Measurements from ENCODE around the gene SMAGP.
"Not testable (repeated sequence)": the region's sequence is repeated elsewhere in the genome, so short reads cannot be mapped to it uniquely, and the experiment has no call there.

Gene SMAGP

GRCh38 chr12:51263341-51263740, 6.9 kb downstream of the SMAGP start:
- no peak overlapping the region for H3K9ac ChIP-seq
- no peaks in the 10 kb centered on the region for H3K79me2 ChIP-seq
- no peaks in the 10 kb centered on the region for H3K4me1 ChIP-seq
- no peaks in the 10 kb centered on the region for H3K27me3 ChIP-seq (ENCODE audit: control insufficient read depth, insufficient read depth, low read length)
- H2AFZ ChIP-seq, result peak overlapping the region; percentile 72
- no peaks in the 10 kb centered on the region for H3K9me3 ChIP-seq (ENCODE audit: control insufficient read depth, low read length)
- H3K4me2 ChIP-seq (ENCODE audit: low read length), result no peak overlapping the region
- H3K36me3 ChIP-seq (ENCODE audit: control insufficient read depth, insufficient read depth, low read length), result no peaks in the 10 kb centered on the region
- no peak overlapping the region for H3K4me3 ChIP-seq (ENCODE audit: low read depth, low read length)
- no peak for TF ChIP-seq CTCF (IDR thresholded peaks at IDR 0.05)
- peak overlapping the region; percentile 42 for H3K27ac ChIP-seq

GRCh38 chr12:51262758-51263177, 7.4 kb downstream of the SMAGP start:
- Histone ChIP-seq H3K36me3 (ENCODE audit: control insufficient read depth, insufficient read depth, low read length) (no peaks in the 10 kb centered on the region), H3K27me3 (ENCODE audit: control insufficient read depth, insufficient read depth, low read length) (no peaks in the 10 kb centered on the region), H3K4me2 (ENCODE audit: low read length) (peak overlapping the region; percentile 33), H3K27ac (peak overlapping the region; percentile 42), H3K79me2 (no peaks in the 10 kb centered on the region), H2AFZ (peak overlapping the region; percentile 72), H3K4me3 (ENCODE audit: low read depth, low read length) (no peak overlapping the region), H3K9ac (no peak overlapping the region), H3K4me1 (no peaks in the 10 kb centered on the region), H3K9me3 (ENCODE audit: control insufficient read depth, low read length) (no peaks in the 10 kb centered on the region)
- peak; percentile 61 for TF ChIP-seq CTCF (IDR thresholded peaks at IDR 0.05)

- H3K27ac ChIP-seq; H3K4me3 ChIP-seq (ENCODE audit: low read depth, low read length); H3K9me3 ChIP-seq (ENCODE audit: control insufficient read depth, low read length); H3K27me3 ChIP-seq (ENCODE audit: control insufficient read depth, insufficient read depth, low read length); H2AFZ ChIP-seq; H3K36me3 ChIP-seq (ENCODE audit: control insufficient read depth, insufficient read depth, low read length); H3K79me2 ChIP-seq; H3K4me1 ChIP-seq; H3K4me2 ChIP-seq (ENCODE audit: low read length); H3K9ac ChIP-seq: not testable (repeated sequence)
Measured at GRCh38 chr12:51259600-51259999, 10.6 kb downstream of the SMAGP start.

- no peak overlapping the region for H3K4me2 ChIP-seq (ENCODE audit: low read length)
Measured at GRCh38 chr12:51254536-51254935, 15.7 kb downstream of the SMAGP start.

GRCh38 chr12:51253276-51253675, 16.9 kb downstream of the SMAGP start:
- H3K9me3 ChIP-seq (ENCODE audit: control insufficient read depth, low read length), result no peaks in the 10 kb centered on the region
- no peak overlapping the region for H3K9ac ChIP-seq
- H3K79me2 ChIP-seq, result no peaks in the 10 kb centered on the region
- no peaks in the 10 kb centered on the region for H3K27me3 ChIP-seq (ENCODE audit: control insufficient read depth, insufficient read depth, low read length)
- no peak overlapping the region for H2AFZ ChIP-seq
- no peak overlapping the region for H3K4me2 ChIP-seq (ENCODE audit: low read length)
- no peaks in the 10 kb centered on the region for H3K4me1 ChIP-seq
- no peak overlapping the region for H3K27ac ChIP-seq
- no peak overlapping the region for H3K4me3 ChIP-seq (ENCODE audit: low read depth, low read length)
- TF ChIP-seq CTCF (IDR thresholded peaks at IDR 0.05), result no peak
- no peaks in the 10 kb centered on the region for H3K36me3 ChIP-seq (ENCODE audit: control insufficient read depth, insufficient read depth, low read length)

More at GRCh38 chr12:51254536-51254935, 15.7 kb downstream of the SMAGP start:
- Histone ChIP-seq H3K27me3 (ENCODE audit: control insufficient read depth, insufficient read depth, low read length) (no peaks in the 10 kb centered on the region), H3K27ac (no peak overlapping the region), H3K36me3 (ENCODE audit: control insufficient read depth, insufficient read depth, low read length) (no peaks in the 10 kb centered on the region), H3K9ac (no peak overlapping the region), H3K9me3 (ENCODE audit: control insufficient read depth, low read length) (no peaks in the 10 kb centered on the region), H3K4me1 (no peaks in the 10 kb centered on the region), H3K4me3 (ENCODE audit: low read depth, low read length) (no peak overlapping the region), H2AFZ (no peak overlapping the region), H3K79me2 (no peaks in the 10 kb centered on the region)
- no peak for TF ChIP-seq CTCF (IDR thresholded peaks at IDR 0.05)

Measured in parathyroid adenoma (tissue), 2 donors.